GM23338 (cell line): Measurements from ENCODE around the gene TMPRSS3. TPM values are rescaled to one million over a fixed set of nuclear protein-coding genes. Genes with fewer than 3 reads are reported as not detected.

Source experiments
- ATAC-seq: fragments of 200-7000 bp; cut with Tn5 transposase; 3 replicates; pipeline ENCODE4 v1.9.1; 2020
- DNase-seq: peaks from one replicate; pipeline ENCODE4 v3.0.0-alpha.2; 2015; ENCODE audit warnings: low spot score
- H2AFZ ChIP-seq: fragments of 200-600 bp; sonication (generic); 2 replicates; pipeline ENCODE4 v1.8.0; 2016; ENCODE audit warnings: antibody characterized with exemption, mild to moderate bottlenecking, moderate library complexity
- H3F3A ChIP-seq: fragments of 200-600 bp; sonication (generic); replicated peaks from 2 replicates; pipeline ENCODE4 v1.8.0; 2017; ENCODE audit warnings: antibody characterized with exemption, mixed run types, low read depth
- H3K27ac ChIP-seq: fragments of 200-600 bp; sonication (generic); 2 replicates; pipeline ENCODE4 v1.6.1; 2016; ENCODE audit warnings: low read depth
- H3K27me3 ChIP-seq: fragments of 200-600 bp; sonication (generic); 2 replicates; pipeline ENCODE4 v1.8.0; 2016; ENCODE audit warnings: mild to moderate bottlenecking, mixed run types, moderate library complexity; ENCODE audit not compliant: insufficient read depth
- H3K36me3 ChIP-seq: fragments of 200-600 bp; sonication (generic); 2 replicates; pipeline ENCODE4 v1.8.0; 2016; ENCODE audit warnings: mild to moderate bottlenecking; ENCODE audit not compliant: insufficient read depth
- H3K4me1 ChIP-seq: fragments of 200-600 bp; sonication (generic); 2 replicates; pipeline ENCODE4 v1.8.0; 2016; ENCODE audit warnings: mild to moderate bottlenecking, moderate library complexity; ENCODE audit not compliant: insufficient read depth
- H3K4me2 ChIP-seq: fragments of 200-600 bp; sonication (generic); 2 replicates; pipeline ENCODE4 v1.7.1; 2017; ENCODE audit warnings: mixed run types
- H3K4me3 ChIP-seq: fragments of 200-600 bp; sonication (generic); 2 replicates; pipeline ENCODE4 v1.6.1; 2016; ENCODE audit warnings: mixed run types
- H3K79me2 ChIP-seq: fragments of 200-600 bp; sonication (generic); replicated peaks from 2 replicates; pipeline ENCODE4 v1.8.0; 2017; ENCODE audit warnings: mild to moderate bottlenecking; ENCODE audit not compliant: insufficient read depth
- H3K9me2 ChIP-seq: fragments of 200-600 bp; sonication (generic); 2 replicates; pipeline ENCODE4 v1.8.0; 2017; ENCODE audit not compliant: insufficient read depth
- H4K20me1 ChIP-seq: fragments of 200-600 bp; sonication (generic); replicated peaks from 2 replicates; pipeline ENCODE4 v1.8.0; 2017; ENCODE audit warnings: mild to moderate bottlenecking; ENCODE audit not compliant: insufficient read depth
- H3K27ac Mint-ChIP-seq: 2 replicates; pipeline ENCODE4 v1.8.0; 2020; ENCODE audit warnings: inconsistent platforms, mild to moderate bottlenecking, moderate library complexity, mixed read lengths
- H3K27me3 Mint-ChIP-seq: 3 replicates; pipeline ENCODE4 v1.8.0; 2022; ENCODE audit warnings: low read depth, mild to moderate bottlenecking, moderate library complexity, mixed read lengths, inconsistent platforms; ENCODE audit not compliant: insufficient read depth, poor library complexity
- H3K36me3 Mint-ChIP-seq: 3 replicates; pipeline ENCODE4 v1.8.0; 2021; ENCODE audit warnings: low read depth, mild to moderate bottlenecking, inconsistent platforms, moderate library complexity, mixed read lengths
- H3K4me1 Mint-ChIP-seq: 3 replicates; pipeline ENCODE4 v1.8.0; 2020; ENCODE audit warnings: mild to moderate bottlenecking, inconsistent platforms, mixed read lengths
- H3K4me3 Mint-ChIP-seq: 3 replicates; pipeline ENCODE4 v1.8.0; 2021; ENCODE audit warnings: moderate library complexity, mild to moderate bottlenecking, inconsistent platforms, mixed read lengths
- H3K9me3 Mint-ChIP-seq: 3 replicates; pipeline ENCODE4 v1.8.0; 2020; ENCODE audit warnings: moderate library complexity, mild to moderate bottlenecking, inconsistent platforms, mixed read lengths
- CREB1 ChIP-seq: fragments of 250-450 bp; sonication (Bioruptor Pico); IDR thresholded peaks from 2 replicates; pipeline ENCODE4 v1.5.0; 2020; ENCODE audit warnings: low read depth, mild to moderate bottlenecking, moderate library complexity
- CTCF ChIP-seq, 2 experiments: fragments of 200-600 bp in 1 of 2; sonication (generic) in 1 of 2; conservative IDR thresholded peaks; 2 replicates each; pipeline versions ENCODE4 v1.5.1 to v1.6.1; 2016 to 2017; ENCODE audit warnings: antibody characterized with exemption in 2 of 2, low read depth in 2 of 2, mild to moderate bottlenecking in 2 of 2, moderate library complexity in 1 of 2
- ETS1 ChIP-seq: IDR thresholded peaks from 2 replicates; pipeline ENCODE4 v1.6.1; 2016; ENCODE audit warnings: antibody characterized with exemption
- EZH2 ChIP-seq: fragments of 200-600 bp; sonication (generic); IDR thresholded peaks from one replicate; pipeline ENCODE4 v1.8.0; 2017; ENCODE audit warnings: antibody characterized with exemption, mild to moderate bottlenecking, low read depth; ENCODE audit not compliant: unreplicated experiment
- EZH2phosphoT487 ChIP-seq: fragments of 200-600 bp; sonication (generic); IDR thresholded peaks from one replicate; pipeline ENCODE4 v1.8.1; 2018; ENCODE audit warnings: antibody characterized with exemption; ENCODE audit not compliant: unreplicated experiment
- JUNB ChIP-seq: IDR thresholded peaks from one replicate; pipeline ENCODE4 v1.6.1; 2016; ENCODE audit warnings: antibody characterized with exemption; ENCODE audit not compliant: unreplicated experiment
- NANOG ChIP-seq: IDR thresholded peaks from 2 replicates; pipeline ENCODE4 v1.6.1; 2016; ENCODE audit warnings: antibody characterized with exemption, borderline replicate concordance
- POLR2AphosphoS5 ChIP-seq: IDR thresholded peaks from 2 replicates; pipeline ENCODE4 v1.6.1; 2016; ENCODE audit warnings: antibody characterized with exemption, low read depth
- REST ChIP-seq: IDR thresholded peaks from one replicate; pipeline ENCODE4 v1.6.1; 2018; ENCODE audit warnings: antibody characterized with exemption; ENCODE audit not compliant: unreplicated experiment
- STAT1 ChIP-seq: IDR thresholded peaks from one replicate; pipeline ENCODE4 v1.6.1; 2016; ENCODE audit warnings: antibody characterized with exemption; ENCODE audit not compliant: unreplicated experiment
- ZNF114 ChIP-seq: fragments of 250-450 bp; sonication (Bioruptor Pico); IDR thresholded peaks from 2 replicates; pipeline ENCODE4 v1.5.0; 2020; ENCODE audit warnings: mild to moderate bottlenecking, moderate library complexity
- ZNF331 ChIP-seq: fragments of 250-450 bp; sonication (Bioruptor Pico); IDR thresholded peaks from 2 replicates; pipeline ENCODE4 v1.5.0; 2020; ENCODE audit warnings: low read depth, mild to moderate bottlenecking, moderate library complexity
- ZNF462 ChIP-seq: fragments of 250-450 bp; sonication (Bioruptor Pico); IDR thresholded peaks from 2 replicates; pipeline ENCODE4 v1.5.0; 2020; ENCODE audit warnings: mild to moderate bottlenecking, moderate library complexity
- polyA plus RNA-seq: library from polyadenylated mRNA; unstranded; fragments of >200 nt; fragmentation: Nextera tagmentation; extraction: Ambion mirVana; gene quantifications from 2 replicates; pipeline ENCODE4 v1.2.1, GENCODE V29; 2016
- total RNA-seq: library from RNA; depleted of rRNA; stranded (reverse); fragments of >200 nt; shearing (Covaris generic); gene quantifications from 2 replicates; pipeline ENCODE4 v1.2.3, GENCODE V29; 2014

The TMPRSS3 gene
- total and polyA plus RNA-seq, 2 experiments from 2014 or later = 0.17 TPM; not detected in 1

GRCh38 chr21:42426876-42427480, 31.1 kb upstream of the TMPRSS3 start:
- peaks cover 4% of the 10 kb centered on the region for H3K27me3 Mint-ChIP-seq
- no peak for TF ChIP-seq ZNF331
- TF ChIP-seq NANOG = no peak
- no peak for TF ChIP-seq ETS1
- no peak for TF ChIP-seq ZNF114
- TF ChIP-seq JUNB = no peak
- no peak for TF ChIP-seq REST
- no peak for TF ChIP-seq STAT1
- TF ChIP-seq CTCF (conservative IDR thresholded peaks at IDR 0.05; ENCODE audit: low read depth in 2 of 2) = no peak
- no peak for TF ChIP-seq EZH2phosphoT487
- no peak for TF ChIP-seq CREB1 (CRISPR knock-in tag)
- TF ChIP-seq EZH2 = no peak
- no peak for TF ChIP-seq POLR2AphosphoS5
- TF ChIP-seq ZNF462 (CRISPR knock-in tag) = no peak
- ATAC-seq = no peak
- Histone ChIP-seq H3K4me1 (no peaks in the 10 kb centered on the region), H2AFZ (no peak overlapping the region), H3K79me2 (no peaks in the 10 kb centered on the region), H3F3A (no peaks in the 10 kb centered on the region), H3K9me2 (no peaks in the 10 kb centered on the region), H3K27me3 (no peaks in the 10 kb centered on the region), H3K36me3 (no peaks in the 10 kb centered on the region), H4K20me1 (no peaks in the 10 kb centered on the region), H3K4me3 (no peak overlapping the region), H3K27ac (no peak overlapping the region), H3K4me2 (no peak overlapping the region)
- H3K27ac Mint-ChIP-seq = 0 out of 2 replicates have a peak overlapping the region, but pooled peaks have one; percentile 23
- H3K4me1 Mint-ChIP-seq = no peaks in the 10 kb centered on the region
- H3K9me3 Mint-ChIP-seq = peaks cover 4% of the 10 kb centered on the region; the same call in 2 of the 3 replicates
- H3K4me3 Mint-ChIP-seq = no peak overlapping the region
- DNase-seq = no peak
- H3K36me3 Mint-ChIP-seq = no peaks in the 10 kb centered on the region
